Activated T-helper 2 cell treated with anti-CD3 and anti-CD28 coated beads, Interferon-gamma antibody, Interleukin-2, Interleukin-4, amounts not matched to agents 10 μg/mL and 5 μg/mL and 100 μg/mL, durations not matched to agents 14 hours and 24 hours and 36 hours (primary cell): ENCODE results near the gene LRRN4. TPM values are rescaled to one million over a fixed set of nuclear protein-coding genes. Genes with fewer than 3 reads are reported as not detected.

ENCODE experiments used
- DNase-seq: peaks from one replicate; pipeline ENCODE4 v3.0.0; 2021; ENCODE audit warnings: low spot score
- H3K27ac Mint-ChIP-seq: one replicate; pipeline ENCODE4 v1.8.0; 2021; ENCODE audit warnings: mixed read lengths
- H3K27me3 Mint-ChIP-seq: one replicate; pipeline ENCODE4 v1.8.0; 2021; ENCODE audit warnings: low read depth, mixed read lengths
- H3K36me3 Mint-ChIP-seq: one replicate; pipeline ENCODE4 v1.8.0; 2021; ENCODE audit warnings: low read depth, mixed read lengths
- H3K4me1 Mint-ChIP-seq: one replicate; pipeline ENCODE4 v1.8.0; 2021; ENCODE audit warnings: low read depth, mixed read lengths
- H3K4me3 Mint-ChIP-seq: one replicate; pipeline ENCODE4 v1.8.0; 2021; ENCODE audit warnings: low read depth, mild to moderate bottlenecking, moderate library complexity, mixed read lengths
- H3K9me3 Mint-ChIP-seq: one replicate; pipeline ENCODE4 v1.8.0; 2021; ENCODE audit warnings: mixed read lengths
- intact Hi-C: fragments of 100-400 bp; cut with micrococcal nuclease; formaldehyde crosslinking; loops from one replicate; pipeline ENCODE4 v1.15.1; 2023
- total RNA-seq: library from RNA; stranded (reverse); gene quantifications from 2 replicates; pipeline ENCODE4 v1.2.3, GENCODE V29; 2022

The LRRN4 gene
- total RNA-seq, 1 donor from 2014 or later, result not detected

DNA sequence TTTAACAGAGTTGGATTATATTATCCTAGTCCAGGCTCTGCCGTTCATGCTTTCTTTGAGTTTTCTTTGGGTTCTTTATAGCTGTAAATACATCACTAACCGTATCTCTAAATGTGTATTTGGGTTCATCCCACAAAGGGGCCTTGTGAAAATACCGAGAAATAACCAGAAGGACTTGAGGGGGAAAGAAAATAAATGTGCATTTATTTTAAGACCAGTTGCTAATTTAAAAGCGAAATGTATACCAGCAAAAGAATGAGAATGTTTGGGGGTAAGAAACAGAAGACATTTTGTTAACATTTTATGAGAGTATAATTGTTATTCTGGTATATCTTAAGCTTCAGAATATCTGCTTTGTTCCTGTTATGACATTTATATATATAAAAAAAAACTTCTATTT, 38.9 kb downstream of the LRRN4 start:
- Mint-ChIP-seq H3K27ac (no peak overlapping the region), H3K27me3 (no peaks in the 10 kb centered on the region), H3K36me3 (peaks cover 83% of the 10 kb centered on the region), H3K9me3 (no peaks in the 10 kb centered on the region), H3K4me3 (no peak overlapping the region), H3K4me1 (peaks cover 9% of the 10 kb centered on the region)
- intact Hi-C loops, result no loop called here
- DNase-seq, result no peak

DNA sequence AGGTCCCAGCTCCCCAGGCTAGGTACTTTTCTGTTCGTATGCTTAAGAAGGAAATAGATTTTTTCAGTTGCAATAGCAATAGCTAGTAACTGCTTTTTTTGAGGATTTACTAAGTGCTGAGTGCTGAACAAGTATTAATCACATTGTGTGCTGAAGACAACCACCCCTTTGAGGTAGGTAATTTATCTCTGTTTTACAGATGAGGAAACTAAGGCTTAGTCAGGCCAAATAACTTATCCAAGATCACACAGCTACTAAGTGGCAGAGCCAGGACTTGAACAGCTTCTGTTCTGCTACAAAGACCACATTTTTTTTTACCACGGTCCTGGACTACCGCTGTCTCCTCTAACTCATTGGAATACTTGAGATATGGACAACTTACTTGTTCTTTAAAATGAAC, 39.8 kb downstream of the LRRN4 start:
- peaks cover 79% of the 10 kb centered on the region for H3K36me3 Mint-ChIP-seq
- no peak overlapping the region for H3K4me3 Mint-ChIP-seq
- no peak for DNase-seq
- H3K27me3 Mint-ChIP-seq, result no peaks in the 10 kb centered on the region
- intact Hi-C loops, result no loop called here
- H3K27ac Mint-ChIP-seq, result peak overlapping the region; percentile 40
- H3K4me1 Mint-ChIP-seq, result peaks cover 9% of the 10 kb centered on the region
- no peaks in the 10 kb centered on the region for H3K9me3 Mint-ChIP-seq

DNA sequence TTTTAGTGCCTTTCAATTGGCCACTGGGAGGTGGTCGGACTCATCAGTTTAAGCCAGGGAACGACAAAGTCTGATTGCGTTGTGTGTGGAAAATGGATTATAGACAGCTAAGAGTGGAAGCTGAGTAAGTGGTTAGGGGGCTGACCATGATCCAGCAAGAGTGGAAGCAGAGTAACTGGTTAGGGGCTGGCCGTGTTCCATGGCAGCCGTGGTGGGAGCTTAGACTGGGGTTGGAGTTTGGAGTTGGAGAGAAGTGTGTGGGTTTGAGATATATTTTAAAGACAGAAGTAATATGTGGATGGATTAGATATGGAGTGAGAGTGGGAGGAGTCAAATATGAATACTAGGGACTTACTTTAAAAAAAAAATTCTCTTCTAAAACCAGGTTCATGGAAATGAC, 41.7 kb downstream of the LRRN4 start:
- intact Hi-C loops, result no loop called here
- peaks cover 17% of the 10 kb centered on the region for H3K4me1 Mint-ChIP-seq
- no peak for DNase-seq
- H3K27ac Mint-ChIP-seq, result peak overlapping the region; percentile 14
- peaks cover 71% of the 10 kb centered on the region for H3K36me3 Mint-ChIP-seq
- H3K4me3 Mint-ChIP-seq, result no peak overlapping the region
- no peaks in the 10 kb centered on the region for H3K9me3 Mint-ChIP-seq
- H3K27me3 Mint-ChIP-seq, result no peaks in the 10 kb centered on the region

DNA sequence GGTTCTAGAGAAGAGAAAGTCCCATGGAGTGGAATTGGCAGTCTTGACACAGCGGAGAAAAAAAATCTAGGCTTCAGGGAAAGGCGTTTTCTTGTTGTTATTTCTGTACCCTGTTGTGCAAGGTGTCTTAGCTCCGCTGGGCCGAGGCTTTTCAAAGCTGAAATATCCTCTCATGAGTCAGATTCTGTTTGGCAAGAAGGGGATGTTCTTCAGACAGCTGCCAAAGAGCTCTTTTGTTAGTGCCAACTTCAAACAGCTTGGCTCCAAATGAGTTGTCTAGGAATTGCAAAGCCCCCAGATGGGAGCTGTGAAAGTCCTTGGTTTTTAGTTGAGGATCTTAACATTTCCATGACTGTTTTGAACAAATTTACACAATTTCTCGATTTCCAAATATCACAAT, 45.6 kb downstream of the LRRN4 start:
- Mint-ChIP-seq H3K9me3 (no peaks in the 10 kb centered on the region), H3K36me3 (peaks cover 41% of the 10 kb centered on the region), H3K4me1 (peaks cover 19% of the 10 kb centered on the region), H3K27me3 (no peaks in the 10 kb centered on the region), H3K4me3 (peak overlapping the region; percentile 95), H3K27ac (no peak overlapping the region)
- intact Hi-C loops, result no loop called here
- no peak for DNase-seq

DNA sequence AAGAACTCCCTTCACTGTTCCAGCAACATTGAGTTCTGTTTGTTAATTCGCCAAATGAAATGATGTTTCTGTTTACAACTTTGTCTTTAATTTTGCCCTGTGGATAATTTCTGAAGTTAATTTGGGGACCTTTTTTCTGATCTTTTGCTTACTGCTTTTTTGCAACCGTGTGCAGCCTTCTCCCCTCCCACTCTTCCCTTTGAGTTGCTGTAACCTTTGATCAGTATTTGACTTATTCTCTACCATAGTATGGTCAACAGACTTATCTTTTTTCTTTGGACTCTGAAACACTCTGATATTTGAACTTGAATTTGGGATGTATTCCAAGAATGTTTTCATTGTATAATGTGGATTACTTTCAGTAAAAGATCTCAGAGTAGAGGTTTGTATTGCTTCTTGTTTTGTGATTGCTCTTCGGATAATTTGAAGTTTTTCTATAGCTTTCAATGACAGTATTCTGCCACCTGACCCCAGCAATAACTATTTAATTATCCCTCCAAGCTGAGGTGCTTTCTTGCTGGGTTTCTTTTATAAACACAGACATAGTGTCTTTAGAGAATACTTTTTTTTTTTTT, 46.2 kb downstream of the LRRN4 start:
- no peaks in the 10 kb centered on the region for H3K27me3 Mint-ChIP-seq
- H3K9me3 Mint-ChIP-seq, result no peaks in the 10 kb centered on the region
- peak overlapping the region; percentile 95 for H3K4me3 Mint-ChIP-seq
- H3K27ac Mint-ChIP-seq, result peak overlapping the region; percentile 65
- intact Hi-C loops, result no loop called here
- peaks cover 19% of the 10 kb centered on the region for H3K4me1 Mint-ChIP-seq
- H3K36me3 Mint-ChIP-seq, result peaks cover 36% of the 10 kb centered on the region
- DNase-seq, result no peak

DNA sequence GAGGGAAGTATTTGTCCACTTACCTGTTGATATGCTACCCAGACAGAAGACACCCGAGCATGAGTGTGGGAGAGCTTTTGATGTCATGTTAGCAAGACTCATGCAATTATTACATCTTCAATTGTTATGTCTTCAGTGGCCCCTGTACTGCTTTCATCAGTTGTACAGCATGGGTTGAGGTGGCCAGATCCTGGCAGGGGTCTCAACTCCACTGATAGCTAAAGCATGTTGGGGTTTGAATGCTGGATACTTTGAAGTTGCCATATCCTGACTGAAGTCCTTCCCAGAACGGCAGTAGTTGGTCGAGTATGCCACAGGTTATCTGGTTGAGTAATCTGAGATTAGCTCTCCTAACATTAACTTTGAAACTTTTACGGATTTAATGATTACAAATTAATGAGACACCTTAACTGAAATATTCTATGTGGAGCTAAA, 46.7 kb downstream of the LRRN4 start:
- Mint-ChIP-seq H3K4me1 (peaks cover 19% of the 10 kb centered on the region), H3K36me3 (peaks cover 31% of the 10 kb centered on the region), H3K27ac (peak overlapping the region; percentile 84), H3K4me3 (peak overlapping the region; percentile 95), H3K9me3 (no peaks in the 10 kb centered on the region), H3K27me3 (no peaks in the 10 kb centered on the region)
- no peak for DNase-seq
- intact Hi-C loops, result no loop called here

DNA sequence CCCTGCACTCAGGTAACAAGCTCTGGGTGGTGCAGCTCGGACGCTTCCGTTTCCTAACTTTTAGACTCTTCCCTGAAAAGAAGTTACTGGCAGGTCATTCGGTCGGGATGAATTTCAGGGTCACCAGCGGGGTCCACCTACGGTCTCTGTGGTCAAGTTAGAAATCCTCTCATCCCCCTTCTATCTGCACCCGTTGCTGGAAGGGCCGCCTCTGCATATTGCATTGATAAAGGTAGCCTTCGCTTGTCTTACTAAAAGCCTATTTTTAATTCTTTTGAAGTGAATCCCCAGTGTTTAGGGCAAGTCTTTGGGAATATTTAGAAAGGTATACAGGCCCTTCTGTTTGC, 47.3 kb downstream of the LRRN4 start:
- H3K4me1 Mint-ChIP-seq, result peaks cover 19% of the 10 kb centered on the region
- H3K9me3 Mint-ChIP-seq, result no peaks in the 10 kb centered on the region
- no peaks in the 10 kb centered on the region for H3K27me3 Mint-ChIP-seq
- no peak for DNase-seq
- intact Hi-C loops, result no loop called here
- H3K27ac Mint-ChIP-seq, result peak overlapping the region; percentile 84
- peaks cover 27% of the 10 kb centered on the region for H3K36me3 Mint-ChIP-seq
- peak overlapping the region; percentile 95 for H3K4me3 Mint-ChIP-seq

DNA sequence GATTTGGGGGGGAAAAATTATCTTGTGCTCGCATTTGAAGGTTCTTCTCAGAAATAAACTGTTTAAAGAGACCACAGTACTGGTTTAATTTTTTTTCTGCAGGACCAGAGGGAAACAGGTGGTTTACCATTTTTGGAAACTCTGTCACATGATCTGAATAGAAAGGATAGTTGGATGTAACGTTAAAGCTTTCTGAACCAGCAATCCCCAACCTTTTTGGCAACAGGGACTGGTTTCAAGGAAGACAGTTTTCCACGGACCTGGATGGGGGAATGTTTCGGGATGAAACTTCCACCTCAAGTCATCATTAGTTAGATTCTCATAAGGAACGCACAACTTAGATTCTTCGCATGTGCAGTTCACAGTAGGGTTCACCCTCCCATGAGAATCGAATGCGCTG, 53.0 kb downstream of the LRRN4 start:
- intact Hi-C loops, result no loop called here
- Mint-ChIP-seq H3K4me3 (no peak overlapping the region), H3K27me3 (no peaks in the 10 kb centered on the region), H3K36me3 (peaks cover 24% of the 10 kb centered on the region), H3K27ac (no peak overlapping the region), H3K4me1 (peaks cover 22% of the 10 kb centered on the region), H3K9me3 (no peaks in the 10 kb centered on the region)
- DNase-seq, result no peak

DNA sequence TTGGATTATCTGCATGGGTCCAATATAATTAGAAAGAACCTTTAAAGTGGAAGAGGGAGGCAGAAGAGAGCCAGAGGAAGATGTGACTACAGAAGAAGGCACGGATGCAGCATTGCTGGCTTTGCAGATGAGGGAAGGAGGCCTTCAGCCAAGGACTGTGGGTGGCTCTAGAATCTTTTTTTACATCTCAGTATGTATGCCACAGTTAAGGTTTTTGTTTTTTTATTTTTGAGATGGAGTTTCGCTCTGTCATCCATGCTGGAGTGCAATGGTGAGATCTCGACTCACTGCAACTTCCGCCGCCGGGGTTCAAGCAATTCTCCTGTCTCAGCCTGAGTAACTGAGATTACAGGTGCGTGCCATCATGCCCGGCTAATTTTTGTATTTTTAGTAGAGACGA, 54.1 kb downstream of the LRRN4 start:
- Mint-ChIP-seq H3K4me1 (peaks cover 24% of the 10 kb centered on the region), H3K36me3 (peaks cover 35% of the 10 kb centered on the region), H3K9me3 (no peaks in the 10 kb centered on the region), H3K27me3 (no peaks in the 10 kb centered on the region), H3K4me3 (no peak overlapping the region), H3K27ac (no peak overlapping the region)
- no peak for DNase-seq
- intact Hi-C loops, result no loop called here

DNA sequence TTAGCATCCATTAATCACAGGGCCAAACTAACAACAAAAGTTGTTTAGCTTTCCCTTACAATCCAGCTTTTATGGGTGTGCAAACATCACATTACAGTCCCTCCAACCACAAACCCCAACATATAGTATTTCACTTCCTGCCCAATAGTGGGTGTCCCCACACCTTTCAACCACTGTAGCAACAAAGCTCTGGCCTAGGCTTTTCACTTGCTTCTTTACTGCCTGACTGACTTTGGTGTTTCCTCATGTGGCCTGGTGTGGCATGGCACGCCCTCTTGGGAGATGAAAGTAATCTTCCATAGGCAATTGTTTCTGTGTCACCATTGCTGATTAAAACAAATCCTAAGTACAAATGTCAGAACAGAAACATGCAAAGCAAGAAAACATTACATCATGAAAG, 57.1 kb downstream of the LRRN4 start:
- H3K4me3 Mint-ChIP-seq, result no peak overlapping the region

DNA sequence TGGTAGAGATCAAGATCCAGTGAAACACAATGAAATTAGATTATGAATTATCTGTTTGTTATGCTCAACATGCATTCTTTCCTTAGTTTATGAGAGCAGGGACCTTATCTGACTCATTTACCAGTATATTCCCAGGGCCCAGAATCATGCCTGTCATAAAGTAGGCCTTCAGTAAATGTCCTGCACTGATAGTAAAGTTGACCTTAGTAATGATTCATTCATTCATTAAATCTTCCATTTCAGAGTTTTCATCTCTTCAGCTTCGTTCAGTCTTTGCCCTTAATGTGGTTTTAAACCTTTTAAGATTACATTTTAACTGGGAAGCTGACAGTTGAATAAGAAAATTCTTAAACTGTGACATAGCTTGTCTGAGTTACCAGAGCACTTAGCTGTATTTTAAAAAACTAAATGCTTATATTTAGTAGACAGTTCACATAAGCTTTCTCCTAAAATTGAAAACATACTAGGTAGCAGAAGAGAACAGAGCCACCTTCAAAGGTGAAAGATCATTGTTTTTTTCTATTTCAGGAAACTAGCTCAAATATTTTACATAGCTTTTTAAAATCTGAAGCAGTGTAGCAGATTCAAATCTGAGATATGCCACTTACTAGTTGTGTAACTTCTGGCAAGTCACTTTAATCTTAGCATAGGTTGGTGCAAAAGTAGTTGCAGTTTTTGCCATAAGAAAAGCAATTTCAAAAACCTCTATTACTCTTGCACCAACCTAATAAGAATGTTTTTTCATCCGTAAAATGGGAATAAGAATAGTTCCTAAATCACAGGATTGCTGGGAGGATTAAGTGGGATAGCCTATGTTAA, 62.0 kb downstream of the LRRN4 start:
- Mint-ChIP-seq H3K27ac (no peak overlapping the region), H3K4me1 (peaks cover 23% of the 10 kb centered on the region), H3K4me3 (no peak overlapping the region), H3K27me3 (no peaks in the 10 kb centered on the region), H3K36me3 (peaks cover 52% of the 10 kb centered on the region), H3K9me3 (no peaks in the 10 kb centered on the region)
- no peak for DNase-seq
- intact Hi-C loops, result no loop called here

More for the DNA sequence above, 57.1 kb downstream of the LRRN4 start:
- Mint-ChIP-seq H3K9me3 (no peaks in the 10 kb centered on the region), H3K36me3 (peaks cover 43% of the 10 kb centered on the region), H3K27me3 (no peaks in the 10 kb centered on the region), H3K27ac (peak overlapping the region; percentile 60), H3K4me1 (peaks cover 21% of the 10 kb centered on the region)
- peak; percentile 62 for DNase-seq
- intact Hi-C loops, result loop anchor here (2.0 kb wide), 1 partner anchor 46 kb away; the partner anchor contains the start of genes MCM8 and TRMT6

DNA sequence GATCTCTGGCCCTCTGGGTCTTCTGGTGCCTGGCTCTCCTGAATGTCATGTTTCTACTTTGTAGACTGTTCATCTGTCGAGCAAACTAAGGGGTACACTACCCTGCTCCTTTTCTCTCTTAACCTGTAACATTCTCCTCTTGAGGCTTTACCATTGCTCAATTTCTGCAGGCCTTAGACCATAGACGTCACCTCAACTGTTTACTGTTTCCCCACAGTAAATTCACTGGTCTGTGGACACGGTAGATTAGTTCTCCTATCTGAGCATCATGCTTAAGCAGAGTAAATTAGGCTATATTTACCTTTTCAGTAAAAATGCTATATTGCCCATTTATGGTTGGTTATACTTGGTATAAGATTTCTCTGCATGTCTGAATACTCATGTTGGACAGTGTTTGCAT, 62.9 kb downstream of the LRRN4 start:
- H3K4me1 Mint-ChIP-seq, result peaks cover 20% of the 10 kb centered on the region
- no peak for DNase-seq
- intact Hi-C loops, result no loop called here
- H3K9me3 Mint-ChIP-seq, result no peaks in the 10 kb centered on the region
- H3K27ac Mint-ChIP-seq, result no peak overlapping the region
- peaks cover 52% of the 10 kb centered on the region for H3K36me3 Mint-ChIP-seq
- no peaks in the 10 kb centered on the region for H3K27me3 Mint-ChIP-seq
- H3K4me3 Mint-ChIP-seq, result no peak overlapping the region
